Kidney capillary endothelial cell (primary cell): Measurements from ENCODE around the gene ZFAND3.

ENCODE experiments used
- DNase-seq: peaks from one replicate; pipeline ENCODE4 v3.0.0-alpha.2; 2018; ENCODE audit warnings: low spot score

Gene ZFAND3

GRCh38 chr6:38134704-38135088 is 315.2 kb downstream of the ZFAND3 start:
- no peak for DNase-seq

- no peak for DNase-seq
These were observed 317.0 kb downstream of the ZFAND3 start for GRCh38 chr6:38136547-38136946.

GRCh38 chr6:38137608-38138265 is 318.2 kb downstream of the ZFAND3 start:
- DNase-seq = no peak

GRCh38 chr6:38138374-38138773 is 318.8 kb downstream of the ZFAND3 start:
- DNase-seq = no peak

- DNase-seq = no peak
These were observed 321.6 kb downstream of the ZFAND3 start for GRCh38 chr6:38141085-38141484.

GRCh38 chr6:38141716-38142115 is 322.2 kb downstream of the ZFAND3 start:
- DNase-seq = no peak

- DNase-seq = no peak
These were observed 322.8 kb downstream of the ZFAND3 start for GRCh38 chr6:38142178-38142902.

- no peak for DNase-seq
These were observed 323.9 kb downstream of the ZFAND3 start for GRCh38 chr6:38143191-38144150.

GRCh38 chr6:38144365-38144945 is 324.9 kb downstream of the ZFAND3 start:
- no peak for DNase-seq

GRCh38 chr6:38146021-38146733 is 326.6 kb downstream of the ZFAND3 start:
- no peak for DNase-seq

- no peak for DNase-seq
These were observed 327.2 kb downstream of the ZFAND3 start for GRCh38 chr6:38146734-38147027.

- DNase-seq = no peak
These were observed 329.1 kb downstream of the ZFAND3 start for GRCh38 chr6:38148606-38149005.

- DNase-seq = peak; percentile 14
These were observed 330.0 kb downstream of the ZFAND3 start for GRCh38 chr6:38149531-38149930.

GRCh38 chr6:38150021-38150420 is 330.5 kb downstream of the ZFAND3 start:
- DNase-seq = no peak

GRCh38 chr6:38150681-38151296 is 331.3 kb downstream of the ZFAND3 start:
- no peak for DNase-seq

- DNase-seq = no peak
These were observed 332.3 kb downstream of the ZFAND3 start for GRCh38 chr6:38151580-38152500.

GRCh38 chr6:38152620-38153019 is 333.1 kb downstream of the ZFAND3 start:
- no peak for DNase-seq

- DNase-seq = no peak
These were observed 333.7 kb downstream of the ZFAND3 start for GRCh38 chr6:38153076-38153797.

- DNase-seq = no peak
These were observed 334.3 kb downstream of the ZFAND3 start for GRCh38 chr6:38153798-38154345.
